ENCODE measurements around the gene RTN4R. TPM values are rescaled to one million over a fixed set of nuclear protein-coding genes. Genes with fewer than 3 reads are reported as not detected.
"Not testable (repeated sequence)": the region's sequence is repeated elsewhere in the genome, so short reads cannot be mapped to it uniquely, and the experiment has no call there.

Gene RTN4R
- total RNA-seq, 1 experiment from 2014 or later = 11.1 TPM

- Mint-ChIP-seq H3K4me3 (ENCODE audit: unreplicated experiment) (no peak overlapping the region), H3K9me3 (ENCODE audit: unreplicated experiment) (no peaks in the 10 kb centered on the region), H3K4me1 (ENCODE audit: low read depth, unreplicated experiment) (no peaks in the 10 kb centered on the region), H3K36me3 (ENCODE audit: insufficient read depth, unreplicated experiment) (peaks cover 5% of the 10 kb centered on the region), H3K27me3 (ENCODE audit: insufficient read depth, unreplicated experiment) (peaks cover 2% of the 10 kb centered on the region), H3K27ac (ENCODE audit: unreplicated experiment) (no peak overlapping the region)
- DNase-seq = no peak
- POLR2A ChIA-PET = no interaction called here
- H3K4me1 ChIP-seq = no peaks in the 10 kb centered on the region
- BruUV-seq (replicated peaks) = no TSS peak
- no peaks in the 10 kb centered on the region; the same call in 1 of the 2 replicates for H3K36me3 ChIP-seq (ENCODE audit: control insufficient read depth, insufficient read depth, low read length)
- intact Hi-C loops (cut with micrococcal nuclease; ENCODE audit: unreplicated experiment) = no loop called here
- no peaks in the 10 kb centered on the region for H3K27me3 ChIP-seq (replicated peaks; ENCODE audit: control insufficient read depth, insufficient read depth, low read length)
- TF ChIP-seq, protein P1, sequence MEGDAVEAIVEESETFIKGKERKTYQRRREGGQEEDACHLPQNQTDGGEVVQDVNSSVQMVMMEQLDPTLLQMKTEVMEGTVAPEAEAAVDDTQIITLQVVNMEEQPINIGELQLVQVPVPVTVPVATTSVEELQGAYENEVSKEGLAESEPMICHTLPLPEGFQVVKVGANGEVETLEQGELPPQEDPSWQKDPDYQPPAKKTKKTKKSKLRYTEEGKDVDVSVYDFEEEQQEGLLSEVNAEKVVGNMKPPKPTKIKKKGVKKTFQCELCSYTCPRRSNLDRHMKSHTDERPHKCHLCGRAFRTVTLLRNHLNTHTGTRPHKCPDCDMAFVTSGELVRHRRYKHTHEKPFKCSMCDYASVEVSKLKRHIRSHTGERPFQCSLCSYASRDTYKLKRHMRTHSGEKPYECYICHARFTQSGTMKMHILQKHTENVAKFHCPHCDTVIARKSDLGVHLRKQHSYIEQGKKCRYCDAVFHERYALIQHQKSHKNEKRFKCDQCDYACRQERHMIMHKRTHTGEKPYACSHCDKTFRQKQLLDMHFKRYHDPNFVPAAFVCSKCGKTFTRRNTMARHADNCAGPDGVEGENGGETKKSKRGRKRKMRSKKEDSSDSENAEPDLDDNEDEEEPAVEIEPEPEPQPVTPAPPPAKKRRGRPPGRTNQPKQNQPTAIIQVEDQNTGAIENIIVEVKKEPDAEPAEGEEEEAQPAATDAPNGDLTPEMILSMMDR (IDR thresholded peaks at IDR 0.05; ENCODE audit: insufficient read depth in 1 of 2, low read depth in 1 of 2, low read length in 1 of 2, severe bottlenecking in 1 of 2, unreplicated experiment in 1 of 2) = no peak
- no peak overlapping the region for H3K4me3 ChIP-seq (ENCODE audit: low read depth, low read length)
- CTCF ChIA-PET = no interaction called here
- no peaks in the 10 kb centered on the region for H3K9me3 ChIP-seq
Measured at GRCh38 chr22:20312396-20313191, 44.5 kb upstream of the RTN4R start.

DNA sequence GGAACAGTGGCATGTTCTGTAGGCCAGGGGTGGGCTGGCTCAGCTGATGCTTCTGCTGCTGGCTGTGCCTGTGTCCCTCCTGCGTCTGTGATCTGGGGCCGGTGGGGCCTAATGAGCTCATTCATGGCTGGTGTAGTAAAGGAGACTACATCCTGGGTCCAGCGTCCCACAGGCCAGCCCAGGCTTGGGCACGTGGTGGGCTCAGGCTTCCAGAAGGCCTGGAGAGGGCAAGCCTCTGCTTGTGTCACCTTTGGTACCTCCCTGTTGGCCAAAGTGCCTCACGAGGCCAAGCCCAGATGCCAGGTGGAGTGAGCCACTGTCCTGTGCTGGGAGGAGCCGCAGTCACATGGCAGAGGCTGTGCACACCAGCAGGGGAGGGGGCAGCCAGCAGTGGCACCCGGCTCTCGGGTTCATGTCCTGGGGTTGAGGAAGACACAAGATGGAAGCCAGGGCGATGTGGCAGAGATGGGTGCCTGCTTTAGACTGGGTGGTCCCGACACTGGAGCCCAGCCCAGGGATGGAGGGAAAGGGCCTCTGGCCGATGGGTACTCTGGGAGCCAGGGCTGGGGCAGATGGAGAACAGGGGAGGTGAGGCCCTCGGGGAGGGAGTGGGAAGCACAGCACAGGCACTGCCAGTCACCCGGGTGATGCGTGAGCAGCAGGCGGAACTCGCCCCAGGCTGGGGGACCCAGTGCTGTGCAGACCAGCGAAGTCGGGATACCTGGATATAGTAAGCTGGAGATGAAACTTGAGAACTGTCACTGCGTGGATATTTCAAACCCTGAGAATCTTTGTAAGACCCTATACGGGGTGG is 43.3 kb upstream of the RTN4R start:
- BruUV-seq (replicated peaks); H3K4me1 ChIP-seq; H3K4me3 ChIP-seq (ENCODE audit: low read depth, low read length); DNase-seq; H3K9me3 Mint-ChIP-seq (ENCODE audit: unreplicated experiment); H3K36me3 Mint-ChIP-seq (ENCODE audit: insufficient read depth, unreplicated experiment); H3K27ac Mint-ChIP-seq (ENCODE audit: unreplicated experiment); intact Hi-C loops (cut with micrococcal nuclease; ENCODE audit: unreplicated experiment); H3K27me3 Mint-ChIP-seq (ENCODE audit: insufficient read depth, unreplicated experiment); H3K4me3 Mint-ChIP-seq (ENCODE audit: unreplicated experiment); CTCF ChIA-PET; H3K27me3 ChIP-seq (replicated peaks; ENCODE audit: control insufficient read depth, insufficient read depth, low read length); H3K9me3 ChIP-seq; H3K36me3 ChIP-seq (ENCODE audit: control insufficient read depth, insufficient read depth, low read length); H3K4me1 Mint-ChIP-seq (ENCODE audit: low read depth, unreplicated experiment): not testable (repeated sequence)
- POLR2A ChIA-PET = interaction anchor here (1.5 kb wide), 1 partner anchor 8 kb away, joined by 4 read pairs; the partner anchor contains the start of gene DGCR6L

GRCh38 chr22:20310773-20311172 is 42.7 kb upstream of the RTN4R start:
- H3K27me3 ChIP-seq (replicated peaks; ENCODE audit: control insufficient read depth, insufficient read depth, low read length); H3K4me3 ChIP-seq (ENCODE audit: low read depth, low read length); H3K36me3 ChIP-seq (ENCODE audit: control insufficient read depth, insufficient read depth, low read length); H3K4me1 Mint-ChIP-seq (ENCODE audit: low read depth, unreplicated experiment); H3K9me3 Mint-ChIP-seq (ENCODE audit: unreplicated experiment); BruUV-seq (replicated peaks); DNase-seq; H3K36me3 Mint-ChIP-seq (ENCODE audit: insufficient read depth, unreplicated experiment); CTCF ChIA-PET; H3K4me1 ChIP-seq; H3K4me3 Mint-ChIP-seq (ENCODE audit: unreplicated experiment); H3K27ac Mint-ChIP-seq (ENCODE audit: unreplicated experiment); H3K27me3 Mint-ChIP-seq (ENCODE audit: insufficient read depth, unreplicated experiment); H3K9me3 ChIP-seq; intact Hi-C loops (cut with micrococcal nuclease; ENCODE audit: unreplicated experiment): not testable (repeated sequence)
- POLR2A ChIA-PET = interaction anchor here (1.5 kb wide), 1 partner anchor 9 kb away, joined by 4 read pairs; the partner anchor contains the start of gene DGCR6L

DNA sequence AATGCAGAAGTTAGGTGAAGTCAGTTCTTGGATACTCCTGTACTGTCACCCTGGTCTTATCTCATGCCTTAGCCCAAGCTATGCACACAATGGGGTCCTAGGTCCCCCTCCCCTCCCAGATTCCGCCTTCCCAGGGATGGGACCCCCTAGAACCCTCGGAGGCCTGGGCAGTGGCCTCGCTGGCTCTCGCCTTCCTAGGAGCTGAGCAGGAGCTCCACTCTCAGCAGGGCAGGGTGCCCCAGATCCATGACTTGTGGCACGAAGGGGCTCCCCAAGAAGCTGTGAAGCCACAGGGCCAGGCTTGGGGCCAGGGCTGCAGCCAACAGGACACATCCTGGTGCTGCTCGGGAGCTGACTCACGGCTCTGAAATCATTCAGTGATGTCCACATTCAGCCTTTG is 42.1 kb upstream of the RTN4R start:
- POLR2A ChIA-PET = interaction anchor here (1.5 kb wide), 1 partner anchor 10 kb away, joined by 4 read pairs; the partner anchor contains the start of gene DGCR6L
- DNase-seq; H3K36me3 Mint-ChIP-seq (ENCODE audit: insufficient read depth, unreplicated experiment); H3K4me3 Mint-ChIP-seq (ENCODE audit: unreplicated experiment); H3K9me3 Mint-ChIP-seq (ENCODE audit: unreplicated experiment); H3K27me3 ChIP-seq (replicated peaks; ENCODE audit: control insufficient read depth, insufficient read depth, low read length); H3K4me1 Mint-ChIP-seq (ENCODE audit: low read depth, unreplicated experiment); intact Hi-C loops (cut with micrococcal nuclease; ENCODE audit: unreplicated experiment); H3K36me3 ChIP-seq (ENCODE audit: control insufficient read depth, insufficient read depth, low read length); H3K27me3 Mint-ChIP-seq (ENCODE audit: insufficient read depth, unreplicated experiment); H3K4me3 ChIP-seq (ENCODE audit: low read depth, low read length); H3K27ac Mint-ChIP-seq (ENCODE audit: unreplicated experiment); H3K9me3 ChIP-seq; H3K4me1 ChIP-seq; BruUV-seq (replicated peaks); CTCF ChIA-PET: not testable (repeated sequence)

DNA sequence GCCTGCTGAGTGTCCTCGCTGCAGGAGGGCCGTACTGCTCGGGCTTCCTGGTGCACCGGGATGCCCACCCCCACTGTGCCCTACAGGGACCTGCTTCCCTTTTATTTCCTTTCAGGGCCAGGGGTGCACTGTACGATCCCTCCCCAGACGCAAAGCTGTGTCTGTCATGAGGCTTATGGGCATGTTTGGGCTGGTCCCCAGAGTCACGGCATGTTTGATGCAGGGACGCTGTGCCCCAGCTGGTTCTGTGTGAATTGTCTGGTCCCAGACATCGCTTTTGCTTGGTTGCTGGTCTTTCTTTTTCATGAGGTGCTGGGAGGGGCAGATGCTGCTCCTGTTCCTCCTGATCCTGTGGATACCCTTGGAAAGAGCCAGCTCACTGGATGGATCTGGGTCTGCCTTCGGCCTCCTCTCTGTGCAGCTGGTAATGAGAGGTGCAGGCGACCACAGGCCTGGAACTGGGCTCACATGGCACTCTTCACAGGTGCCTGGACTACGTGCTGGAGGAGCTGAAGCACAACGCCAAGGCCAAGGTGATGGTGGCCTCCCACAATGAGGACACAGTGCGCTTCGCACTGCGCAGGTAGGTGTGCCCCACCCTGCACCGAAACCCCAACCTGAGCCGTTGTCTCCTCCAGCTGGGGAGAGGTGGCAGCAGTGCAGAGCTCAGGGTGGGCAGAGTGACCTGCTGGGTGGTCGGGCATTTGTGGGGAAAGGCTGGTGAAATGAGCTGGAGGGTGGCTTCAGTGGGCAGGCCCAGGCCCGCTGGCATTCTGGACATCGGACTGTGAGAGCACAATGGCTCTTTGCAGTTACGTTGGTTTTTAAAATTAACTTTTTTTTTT is 40.9 kb upstream of the RTN4R start:
- H3K27me3 ChIP-seq (replicated peaks; ENCODE audit: control insufficient read depth, insufficient read depth, low read length); H3K27ac Mint-ChIP-seq (ENCODE audit: unreplicated experiment); POLR2A ChIA-PET: not testable (repeated sequence)

More for the DNA sequence above, 40.9 kb upstream of the RTN4R start:
- H3K4me1 Mint-ChIP-seq (ENCODE audit: low read depth, unreplicated experiment); H3K36me3 ChIP-seq (ENCODE audit: control insufficient read depth, insufficient read depth, low read length); H3K4me3 ChIP-seq (ENCODE audit: low read depth, low read length); H3K9me3 Mint-ChIP-seq (ENCODE audit: unreplicated experiment); H3K4me3 Mint-ChIP-seq (ENCODE audit: unreplicated experiment); H3K9me3 ChIP-seq; H3K27me3 Mint-ChIP-seq (ENCODE audit: insufficient read depth, unreplicated experiment); CTCF ChIA-PET; DNase-seq; H3K4me1 ChIP-seq; intact Hi-C loops (cut with micrococcal nuclease; ENCODE audit: unreplicated experiment); H3K36me3 Mint-ChIP-seq (ENCODE audit: insufficient read depth, unreplicated experiment); BruUV-seq (replicated peaks): not testable (repeated sequence)

All from Caco-2 (cell line).